ENCODE measurements around the gene KIF4A. TPM values are rescaled to one million over a fixed set of nuclear protein-coding genes. Genes with fewer than 3 reads are reported as not detected.

Gene KIF4A
- total and polyA plus RNA-seq, 4 donors, result 6.3 to 9.6 (median 9.1) TPM

DNA sequence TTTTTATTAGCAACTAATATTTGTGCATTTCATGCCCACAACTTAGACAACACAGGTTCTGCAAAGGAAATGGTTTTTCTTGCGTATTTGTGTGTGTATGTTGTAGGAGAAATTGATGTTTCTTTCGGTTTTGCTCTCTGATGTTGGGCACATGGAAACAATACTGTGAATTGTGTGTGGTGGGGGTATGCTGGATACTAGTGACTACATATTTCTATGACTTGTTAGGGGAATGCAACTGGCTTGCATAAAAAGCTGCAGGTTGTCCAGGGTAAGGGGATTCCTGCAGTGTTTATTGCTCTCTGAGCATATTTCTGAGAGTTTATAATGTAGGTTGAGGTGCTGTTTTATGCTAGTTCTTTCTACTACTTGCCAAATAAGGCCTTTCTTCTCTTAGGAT is 166.4 kb downstream of the KIF4A start:
- H3K4me1 ChIP-seq (ENCODE audit: control insufficient read depth, insufficient read depth, low read length), result peaks cover 18% of the 10 kb centered on the region
- 60% methylated on average over 1 of the region's 2 CpGs for WGBS (ENCODE audit: insufficient coverage)
- DNase-seq (ENCODE audit: low read depth in 4 of 6, low spot score in 6 of 6), result no peak
- H3K36me3 ChIP-seq (ENCODE audit: control insufficient read depth, insufficient read depth, low read length), result peaks cover 23% of the 10 kb centered on the region
- H3K9me3 ChIP-seq (ENCODE audit: control insufficient read depth, insufficient read depth, low read length), result no peaks in the 10 kb centered on the region
- H3K27me3 ChIP-seq (ENCODE audit: control insufficient read depth, insufficient read depth, low read length), result no peaks in the 10 kb centered on the region
- no peak overlapping the region for H3K27ac ChIP-seq (ENCODE audit: low read depth, low read length)
- H3K4me3 ChIP-seq (ENCODE audit: low read depth, low read length), result no peak overlapping the region

DNA sequence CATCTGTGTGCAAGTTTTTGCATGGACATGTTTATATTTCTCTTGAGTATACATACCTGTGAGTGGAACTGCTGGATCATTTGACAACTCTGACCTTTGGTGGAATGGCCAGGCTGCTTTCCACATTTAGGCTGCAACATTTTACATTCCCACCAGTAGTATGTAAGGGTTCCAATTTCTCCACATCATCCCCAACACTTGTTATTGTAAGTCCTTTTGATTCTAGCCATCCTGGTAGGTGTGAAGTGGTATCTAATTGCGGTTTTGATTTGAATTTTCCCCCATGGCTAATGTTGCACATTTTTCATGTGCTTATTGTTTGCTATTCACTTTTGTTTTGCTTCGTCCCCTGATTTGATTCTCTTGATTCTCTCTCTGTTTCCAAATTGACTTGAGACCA is 171.1 kb downstream of the KIF4A start:
- Histone ChIP-seq H3K4me1 (ENCODE audit: control insufficient read depth, insufficient read depth, low read length) (no peaks in the 10 kb centered on the region), H3K36me3 (ENCODE audit: control insufficient read depth, insufficient read depth, low read length) (no peaks in the 10 kb centered on the region), H3K9me3 (ENCODE audit: control insufficient read depth, insufficient read depth, low read length) (no peaks in the 10 kb centered on the region), H3K4me3 (ENCODE audit: low read depth, low read length) (no peak overlapping the region), H3K27me3 (ENCODE audit: control insufficient read depth, insufficient read depth, low read length) (no peaks in the 10 kb centered on the region), H3K27ac (ENCODE audit: low read depth, low read length) (no peak overlapping the region)
- WGBS (ENCODE audit: insufficient coverage), result 80% methylated on average over 1 of the region's 2 CpGs
- DNase-seq (ENCODE audit: low read depth in 4 of 6, low spot score in 6 of 6), result no peak

DNA sequence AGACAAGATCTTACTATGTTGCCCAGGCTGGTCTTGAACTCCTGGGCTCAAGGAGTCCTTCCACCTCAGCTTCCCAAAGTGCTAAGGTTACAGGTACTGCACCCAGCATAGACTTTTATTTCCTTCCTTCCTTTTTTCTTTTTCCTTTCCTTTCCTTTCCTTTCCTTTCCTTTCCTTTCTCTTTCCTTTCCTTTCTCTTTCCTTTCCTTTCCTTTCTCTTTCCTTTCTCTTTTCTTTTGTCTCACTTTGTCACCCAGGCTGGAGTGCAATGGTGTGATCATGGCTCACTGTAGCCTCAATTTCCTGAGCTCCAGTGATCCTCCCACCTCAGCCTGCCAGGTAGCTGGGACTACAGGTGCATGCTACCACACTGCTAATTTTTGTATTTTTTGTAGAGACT is 174.1 kb downstream of the KIF4A start:
- Histone ChIP-seq H3K36me3 (ENCODE audit: control insufficient read depth, insufficient read depth, low read length) (no peaks in the 10 kb centered on the region), H3K27me3 (ENCODE audit: control insufficient read depth, insufficient read depth, low read length) (no peaks in the 10 kb centered on the region), H3K9me3 (ENCODE audit: control insufficient read depth, insufficient read depth, low read length) (no peaks in the 10 kb centered on the region), H3K27ac (ENCODE audit: low read depth, low read length) (no peak overlapping the region), H3K4me3 (ENCODE audit: low read depth, low read length) (no peak overlapping the region), H3K4me1 (ENCODE audit: control insufficient read depth, insufficient read depth, low read length) (no peaks in the 10 kb centered on the region)
- DNase-seq (ENCODE audit: low read depth in 4 of 6, low spot score in 6 of 6), result no peak

DNA sequence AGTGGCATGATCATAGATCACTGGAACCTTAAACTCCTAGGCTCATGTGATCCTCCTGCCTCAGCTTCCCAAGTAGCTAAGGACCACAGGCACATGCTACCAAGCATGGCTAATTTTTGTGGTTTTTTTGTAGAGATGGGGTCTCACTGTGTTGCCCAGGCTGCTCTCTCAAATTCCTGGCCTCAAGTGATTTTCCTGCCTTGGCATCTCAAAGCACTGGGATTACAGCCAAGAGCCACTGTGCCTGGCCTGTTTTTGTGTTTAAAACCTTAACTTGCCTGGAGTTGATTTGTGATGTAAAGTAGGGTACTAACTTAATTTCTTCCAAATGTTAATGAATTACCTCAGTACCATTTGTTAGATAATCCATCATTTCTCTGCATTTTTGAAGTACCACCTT is 177.1 kb downstream of the KIF4A start:
- no peaks in the 10 kb centered on the region for H3K9me3 ChIP-seq (ENCODE audit: control insufficient read depth, insufficient read depth, low read length)
- no peak overlapping the region for H3K27ac ChIP-seq (ENCODE audit: low read depth, low read length)
- no peaks in the 10 kb centered on the region for H3K36me3 ChIP-seq (ENCODE audit: control insufficient read depth, insufficient read depth, low read length)
- no peaks in the 10 kb centered on the region for H3K27me3 ChIP-seq (ENCODE audit: control insufficient read depth, insufficient read depth, low read length)
- no peak overlapping the region for H3K4me3 ChIP-seq (ENCODE audit: low read depth, low read length)
- no peaks in the 10 kb centered on the region for H3K4me1 ChIP-seq (ENCODE audit: control insufficient read depth, insufficient read depth, low read length)
- peak in 1 of 6 donors; percentile 20 for DNase-seq (ENCODE audit: low read depth in 4 of 6, low spot score in 6 of 6)

DNA sequence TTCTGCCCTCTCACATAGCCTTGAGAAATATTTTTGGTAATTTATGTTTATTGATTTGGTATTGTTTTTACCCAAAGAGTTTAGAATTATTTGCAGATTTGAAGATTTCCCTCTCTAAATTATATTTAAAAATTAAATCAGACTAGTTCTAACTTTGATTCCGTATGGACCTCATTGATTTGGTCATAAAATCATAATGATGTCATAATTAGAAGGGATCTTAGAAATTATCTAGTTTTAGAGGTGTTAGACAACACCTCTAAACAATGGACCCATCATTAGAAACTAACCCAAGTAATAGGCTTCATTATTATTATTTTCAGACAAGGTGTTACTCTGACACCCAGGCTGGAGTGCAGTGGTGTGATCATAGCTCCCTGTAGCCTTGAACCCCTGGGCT is 178.8 kb downstream of the KIF4A start:
- H3K9me3 ChIP-seq (ENCODE audit: control insufficient read depth, insufficient read depth, low read length), result no peaks in the 10 kb centered on the region
- WGBS (ENCODE audit: insufficient coverage), result no CpG with 5 or more reads among the region's 1 CpG
- no peaks in the 10 kb centered on the region for H3K4me1 ChIP-seq (ENCODE audit: control insufficient read depth, insufficient read depth, low read length)
- no peak overlapping the region for H3K27ac ChIP-seq (ENCODE audit: low read depth, low read length)
- H3K27me3 ChIP-seq (ENCODE audit: control insufficient read depth, insufficient read depth, low read length), result no peaks in the 10 kb centered on the region
- DNase-seq (ENCODE audit: low read depth in 4 of 6, low spot score in 6 of 6), result no peak
- no peaks in the 10 kb centered on the region for H3K36me3 ChIP-seq (ENCODE audit: control insufficient read depth, insufficient read depth, low read length)
- no peak overlapping the region for H3K4me3 ChIP-seq (ENCODE audit: low read depth, low read length)

Small RNA genes lying within 50 kb of the gene (small RNA-seq; reads per million reads assigned to genes)
- gene RNA5SP507 (ENCODE audit: low replicate concordance) (0.06 reads per million), gene RNU4-81P (ENCODE audit: low replicate concordance) (not detected), gene RNY4P23 (ENCODE audit: low replicate concordance) (3.9 reads per million, percentile 94 among the genes with 10 or more reads in this experiment)

Other genes starting within 250 kb of the KIF4A start
- not detected for gene AWAT2, start 240.2 kb upstream of the KIF4A start, total RNA-seq
- not detected for gene AWAT2, start 240.2 kb upstream of the KIF4A start, polyA plus RNA-seq (ENCODE audit: insufficient read length in 2 of 2)
- gene OTUD6A, start 227.6 kb upstream of the KIF4A start, total RNA-seq, result not detected
- gene OTUD6A, start 227.6 kb upstream of the KIF4A start, polyA plus RNA-seq (ENCODE audit: insufficient read length in 2 of 2), result not detected
- 10 to 100 TPM; 65.2 to 79.5 TPM for gene IGBP1, start 156.7 kb upstream of the KIF4A start, total RNA-seq
- gene IGBP1, start 156.7 kb upstream of the KIF4A start, polyA plus RNA-seq (ENCODE audit: insufficient read length in 2 of 2), result 10 to 100 TPM; 65.9 to 73.7 TPM
- gene DGAT2L6, start 112.6 kb upstream of the KIF4A start, total RNA-seq, result not detected
- not detected for gene DGAT2L6, start 112.6 kb upstream of the KIF4A start, polyA plus RNA-seq (ENCODE audit: insufficient read length in 2 of 2)
- not detected for gene AWAT1, start 55.4 kb upstream of the KIF4A start, total RNA-seq
- not detected for gene AWAT1, start 55.4 kb upstream of the KIF4A start, polyA plus RNA-seq (ENCODE audit: insufficient read length in 2 of 2)
- gene P2RY4, start 29.9 kb upstream of the KIF4A start, total RNA-seq, result under 1 TPM; 0.06 to 0.30 TPM
- gene P2RY4, start 29.9 kb upstream of the KIF4A start, polyA plus RNA-seq (ENCODE audit: insufficient read length in 2 of 2), result under 1 TPM; 0.16 to 0.17 TPM
- not detected for gene ARR3, start 21.8 kb upstream of the KIF4A start, total RNA-seq
- gene ARR3, start 21.8 kb upstream of the KIF4A start, polyA plus RNA-seq (ENCODE audit: insufficient read length in 2 of 2), result under 1 TPM in 1 of 2 donors, not detected in 1; 0.45 TPM
- not detected for gene RAB41, start 7.9 kb upstream of the KIF4A start, total RNA-seq
- 1 to 10 TPM; 1.9 to 2.2 TPM for gene RAB41, start 7.9 kb upstream of the KIF4A start, polyA plus RNA-seq (ENCODE audit: insufficient read length in 2 of 2)
- 10 to 100 TPM; 44.9 to 55.8 TPM for gene PDZD11, start 177 bp upstream of the KIF4A start, total RNA-seq
- gene PDZD11, start 177 bp upstream of the KIF4A start, polyA plus RNA-seq (ENCODE audit: insufficient read length in 2 of 2), result 10 to 100 TPM; 71.5 to 82.2 TPM
- 1 to 10 TPM; 6.5 to 9.6 TPM for gene GDPD2, start 133.2 kb downstream of the KIF4A start, total RNA-seq
- 10 to 100 TPM; 35.0 to 45.3 TPM for gene GDPD2, start 133.2 kb downstream of the KIF4A start, polyA plus RNA-seq (ENCODE audit: insufficient read length in 2 of 2)
- 10 to 100 TPM; 27.3 to 40.5 TPM for gene DLG3, start 154.7 kb downstream of the KIF4A start, total RNA-seq
- gene DLG3, start 154.7 kb downstream of the KIF4A start, polyA plus RNA-seq (ENCODE audit: insufficient read length in 2 of 2), result 10 to 100 TPM; 47.9 to 50.1 TPM